ENCODE results near the gene ESPN. TPM values are rescaled to one million over a fixed set of nuclear protein-coding genes. Genes with fewer than 3 reads are reported as not detected.
A peak's percentile ranks its signal among the peaks of the same experiment; 100 is the strongest.
"Not testable (repeated sequence)": the region's sequence is repeated elsewhere in the genome, so short reads cannot be mapped to it uniquely, and the experiment has no call there.

Gene ESPN
- polyA plus RNA-seq, 1 donor (not counting 4 experiments of a cell fraction or from before 2014, with no cell fraction given) = 0.47 TPM

GRCh38 chr1:6448749-6449631 lies 24.4 kb downstream of the ESPN start:
- Histone ChIP-seq H3K9ac (ENCODE audit: control insufficient read depth, extremely low read depth, insufficient read depth, low read length) (no peak overlapping the region), H3K9me1 (ENCODE audit: control insufficient read depth, extremely low read depth, insufficient read depth, low read length) (no peaks in the 10 kb centered on the region), H3K4me1 (ENCODE audit: control insufficient read depth, extremely low read depth, insufficient read depth, low read length) (no peaks in the 10 kb centered on the region), H3K4me3 (ENCODE audit: control insufficient read depth in 2 of 3, extremely low read depth in 1 of 3, insufficient read depth in 2 of 3, low read depth in 1 of 3, low read length in 3 of 3) (no peak overlapping the region), H4K20me1 (ENCODE audit: control insufficient read depth, extremely low read depth, insufficient read depth, low read length) (no peaks in the 10 kb centered on the region), H3K9me3 (ENCODE audit: control insufficient read depth, low read depth, low read length) (no peaks in the 10 kb centered on the region), H2AFZ (ENCODE audit: control insufficient read depth, low read length) (no peak overlapping the region), H3K27me3 (ENCODE audit: control insufficient read depth, extremely low read depth, insufficient read depth, low read length) (peaks cover 55% of the 10 kb centered on the region), H3K79me2 (ENCODE audit: control insufficient read depth, insufficient read depth, low read length) (no peaks in the 10 kb centered on the region), H3K4me2 (ENCODE audit: control insufficient read depth, extremely low read depth, insufficient read depth, low read depth, low read length) (peak overlapping the region; percentile 22), H3K36me3 (ENCODE audit: control insufficient read depth in 2 of 2, extremely low read depth in 1 of 2, insufficient read depth in 2 of 2, low read length in 2 of 2) (no peaks in the 10 kb centered on the region), H3K27ac (ENCODE audit: control insufficient read depth, insufficient read depth, low read length) (no peak overlapping the region)
- dilution Hi-C loops (cut with MboI; ENCODE audit: extremely low pct_ligation_motif_present, low sequenced_read_pairs) = no loop called here
- FAIRE-seq (no peak), DNase-seq (ENCODE audit: low read depth, low spot score) (no peak)
- TF ChIP-seq CTCF (optimal IDR thresholded peaks at IDR 0.05 in 1 of 3, IDR thresholded peaks at IDR 0.05 in 1 of 3, conservative IDR thresholded peaks at IDR 0.05 in 1 of 3; ENCODE audit: extremely low read depth in 1 of 3, insufficient read depth in 2 of 3, low read length in 3 of 3) (no peak), EZH2 (IDR thresholded peaks at IDR 0.05; ENCODE audit: low read length) (peak; percentile 69)

- no peaks in the 10 kb centered on the region for H3K4me1 ChIP-seq (ENCODE audit: control insufficient read depth, extremely low read depth, insufficient read depth, low read length)
- no peaks in the 10 kb centered on the region for H4K20me1 ChIP-seq (ENCODE audit: control insufficient read depth, extremely low read depth, insufficient read depth, low read length)
- H3K9me3 ChIP-seq (ENCODE audit: control insufficient read depth, low read depth, low read length) = no peaks in the 10 kb centered on the region
- no peak for TF ChIP-seq EZH2 (IDR thresholded peaks at IDR 0.05; ENCODE audit: low read length)
- TF ChIP-seq CTCF (optimal IDR thresholded peaks at IDR 0.05 in 1 of 3, IDR thresholded peaks at IDR 0.05 in 1 of 3, conservative IDR thresholded peaks at IDR 0.05 in 1 of 3; ENCODE audit: extremely low read depth in 1 of 3, insufficient read depth in 2 of 3, low read length in 3 of 3) = no peak
- H3K27me3 ChIP-seq (ENCODE audit: control insufficient read depth, extremely low read depth, insufficient read depth, low read length) = peaks cover 65% of the 10 kb centered on the region
- no peaks in the 10 kb centered on the region for H3K79me2 ChIP-seq (ENCODE audit: control insufficient read depth, insufficient read depth, low read length)
- no peaks in the 10 kb centered on the region for H3K9me1 ChIP-seq (ENCODE audit: control insufficient read depth, extremely low read depth, insufficient read depth, low read length)
- H3K4me3 ChIP-seq (ENCODE audit: control insufficient read depth in 2 of 3, extremely low read depth in 1 of 3, insufficient read depth in 2 of 3, low read depth in 1 of 3, low read length in 3 of 3) = no peak overlapping the region
- no peak overlapping the region for H3K4me2 ChIP-seq (ENCODE audit: control insufficient read depth, extremely low read depth, insufficient read depth, low read depth, low read length)
- H3K36me3 ChIP-seq (ENCODE audit: control insufficient read depth in 2 of 2, extremely low read depth in 1 of 2, insufficient read depth in 2 of 2, low read length in 2 of 2) = no peaks in the 10 kb centered on the region
- H3K27ac ChIP-seq (ENCODE audit: control insufficient read depth, insufficient read depth, low read length) = no peak overlapping the region
- DNase-seq (ENCODE audit: low read depth, low spot score) (no peak), FAIRE-seq (no peak)
- no peak overlapping the region for H2AFZ ChIP-seq (ENCODE audit: control insufficient read depth, low read length)
- H3K9ac ChIP-seq (ENCODE audit: control insufficient read depth, extremely low read depth, insufficient read depth, low read length) = no peak overlapping the region
- dilution Hi-C loops (cut with MboI; ENCODE audit: extremely low pct_ligation_motif_present, low sequenced_read_pairs) = no loop called here
These were observed 25.5 kb downstream of the ESPN start for GRCh38 chr1:6450005-6450450.

GRCh38 chr1:6450486-6450885 lies 25.9 kb downstream of the ESPN start:
- H3K79me2 ChIP-seq (ENCODE audit: control insufficient read depth, insufficient read depth, low read length); FAIRE-seq; H3K9ac ChIP-seq (ENCODE audit: control insufficient read depth, extremely low read depth, insufficient read depth, low read length); H3K9me1 ChIP-seq (ENCODE audit: control insufficient read depth, extremely low read depth, insufficient read depth, low read length); H3K4me3 ChIP-seq (ENCODE audit: control insufficient read depth in 2 of 3, extremely low read depth in 1 of 3, insufficient read depth in 2 of 3, low read depth in 1 of 3, low read length in 3 of 3); H3K27ac ChIP-seq (ENCODE audit: control insufficient read depth, insufficient read depth, low read length); H4K20me1 ChIP-seq (ENCODE audit: control insufficient read depth, extremely low read depth, insufficient read depth, low read length); H3K4me1 ChIP-seq (ENCODE audit: control insufficient read depth, extremely low read depth, insufficient read depth, low read length); DNase-seq (ENCODE audit: low read depth, low spot score); dilution Hi-C loops (cut with MboI; ENCODE audit: extremely low pct_ligation_motif_present, low sequenced_read_pairs); H3K9me3 ChIP-seq (ENCODE audit: control insufficient read depth, low read depth, low read length); H2AFZ ChIP-seq (ENCODE audit: control insufficient read depth, low read length); H3K36me3 ChIP-seq (ENCODE audit: control insufficient read depth in 2 of 2, extremely low read depth in 1 of 2, insufficient read depth in 2 of 2, low read length in 2 of 2); H3K4me2 ChIP-seq (ENCODE audit: control insufficient read depth, extremely low read depth, insufficient read depth, low read depth, low read length): not testable (repeated sequence)
- peaks cover 69% of the 10 kb centered on the region for H3K27me3 ChIP-seq (ENCODE audit: control insufficient read depth, extremely low read depth, insufficient read depth, low read length)
